ENCODE data around the gene C1orf35.

GRCh38 chr1:228076796-228077430, 26.2 kb downstream of the C1orf35 start:
- no peak for TF ChIP-seq CTCF (conservative IDR thresholded peaks at IDR 0.05; ENCODE audit: low read depth, low read length)
- TF ChIP-seq EZH2 (IDR thresholded peaks at IDR 0.05; ENCODE audit: low read length, unreplicated experiment): no peak
- no peak for TF ChIP-seq EZH2phosphoT487 (IDR thresholded peaks at IDR 0.05; ENCODE audit: borderline replicate concordance, low read length)

Measured in PC-3 (cell line).